ENCODE data around the gene KMT5B.

- TF ChIP-seq CTCF (IDR thresholded peaks at IDR 0.05), result no peak
- TF ChIP-seq POLR2A (IDR thresholded peaks at IDR 0.05), result no peak
These were observed 45.6 kb downstream of the KMT5B start for GRCh38 chr11:68167474-68167873.

Measured in body of pancreas (tissue), 4 donors.